Measurements from ENCODE around the gene KRT82. TPM values are rescaled to one million over a fixed set of nuclear protein-coding genes. Genes with fewer than 3 reads are reported as not detected.

Gene KRT82
- total RNA-seq, 2 donors from 2014 or later, result not detected

Other genes starting within 250 kb of the KRT82 start
- under 1 TPM; 0.07 to 0.09 TPM for gene KRT80, start 214.3 kb downstream of the KRT82 start, total RNA-seq
- 1 to 10 TPM in 1 of 2 donors, not detected in 1; 1.5 TPM for gene KRT7, start 173.1 kb downstream of the KRT82 start, total RNA-seq
- not detected for gene KRT86, start 131.7 kb downstream of the KRT82 start, total RNA-seq
- gene KRT81, start 114.8 kb downstream of the KRT82 start, total RNA-seq, result not detected
- gene KRT83, start 84.9 kb downstream of the KRT82 start, total RNA-seq, result not detected
- gene KRT85, start 38.9 kb downstream of the KRT82 start, total RNA-seq, result not detected
- not detected for gene KRT84, start 20.7 kb downstream of the KRT82 start, total RNA-seq
- gene KRT75, start 28.0 kb upstream of the KRT82 start, total RNA-seq, result not detected
- not detected for gene KRT6B, start 45.8 kb upstream of the KRT82 start, total RNA-seq
- not detected for gene KRT6C, start 67.5 kb upstream of the KRT82 start, total RNA-seq
- not detected for gene KRT6A, start 86.9 kb upstream of the KRT82 start, total RNA-seq
- not detected for gene KRT5, start 114.1 kb upstream of the KRT82 start, total RNA-seq
- gene KRT71, start 146.8 kb upstream of the KRT82 start, total RNA-seq, result not detected
- not detected for gene KRT74, start 167.5 kb upstream of the KRT82 start, total RNA-seq
- not detected for gene KRT72, start 195.1 kb upstream of the KRT82 start, total RNA-seq
- not detected for gene KRT73, start 212.2 kb upstream of the KRT82 start, total RNA-seq
- gene KRT2, start 245.9 kb upstream of the KRT82 start, total RNA-seq, result not detected

Measured in endodermal cell (in vitro differentiated cells).